ENCODE measurements around the gene STPG3. TPM values are rescaled to one million over a fixed set of nuclear protein-coding genes. Genes with fewer than 3 reads are reported as not detected.

The STPG3 gene
- total and polyA plus RNA-seq, 9 of the 15 experiments (the other 6 are each of a cell fraction or from before 2014, with no cell fraction given): not detected

GRCh38 chr9:137240841-137241489 lies 10.1 kb upstream of the STPG3 start, which contains the start of gene TUBB4B (continued):
- TF ChIP-seq FOXO4 (CRISPR knock-in tag; IDR thresholded peaks at IDR 0.05) (peak; percentile 64; the same call in 1 of the 2 replicates), TCF7 (IDR thresholded peaks at IDR 0.05; ENCODE audit: borderline replicate concordance) (peak; percentile 26; the same call in 1 of the 2 replicates), TEAD1 (CRISPR knock-in tag; IDR thresholded peaks at IDR 0.05) (peak in 1 of 2 experiments; percentile 75; a peak in 1 of 4 replicates), ADNP (tag; IDR thresholded peaks at IDR 0.05) (no peak), SAP30 (IDR thresholded peaks at IDR 0.05; ENCODE audit: borderline replicate concordance, insufficient read depth, low read depth, low read length, poor library complexity, severe bottlenecking) (peak; percentile 6), ZNF347 (CRISPR knock-in tag; IDR thresholded peaks at IDR 0.05; ENCODE audit: low read depth) (no peak), TEAD2 (tag; IDR thresholded peaks at IDR 0.05) (no peak), ARID3A (IDR thresholded peaks at IDR 0.05; ENCODE audit: borderline replicate concordance, low read depth, low read length) (peak; percentile 88; the same call in 1 of the 2 replicates), HNRNPUL1 (IDR thresholded peaks at IDR 0.05; ENCODE audit: low read length) (no peak), MYBL2 (IDR thresholded peaks at IDR 0.05; ENCODE audit: low read depth) (peak; percentile 96), MYBL2 (CRISPR knock-in tag; IDR thresholded peaks at IDR 0.05; ENCODE audit: borderline replicate concordance) (peak; percentile 91; the same call in 1 of the 2 replicates), GTF2F1 (IDR thresholded peaks at IDR 0.05; ENCODE audit: low read depth, low read length) (peak; percentile 98), SRSF7 (optimal IDR thresholded peaks at IDR 0.05; ENCODE audit: low read depth, low read length) (no peak), CLOCK (CRISPR knock-in tag; IDR thresholded peaks at IDR 0.05; ENCODE audit: borderline replicate concordance) (no peak), PML (IDR thresholded peaks at IDR 0.05; ENCODE audit: low read length) (peak; percentile 93), ZNF232 (CRISPR knock-in tag; IDR thresholded peaks at IDR 0.05) (0 out of 2 replicates have a peak, but pooled peaks have one; percentile 57), ZBTB9 (CRISPR knock-in tag; IDR thresholded peaks at IDR 0.05) (peak; percentile 70), ZNF224 (CRISPR knock-in tag; IDR thresholded peaks at IDR 0.05) (no peak)
